Measurements from ENCODE around the gene MAPRE3. TPM values are rescaled to one million over a fixed set of nuclear protein-coding genes. Genes with fewer than 3 reads are reported as not detected.

MAPRE3 gene
- total RNA-seq, 4 donors from 2014 or later: 11.5 to 24.2 (median 12.3) TPM

GRCh38 chr2:27009716-27010115, 39.3 kb downstream of the MAPRE3 start:
- no peak for ATAC-seq (ENCODE audit: low FRiP score)
- no peak for DNase-seq (ENCODE audit: low spot score)
- TF ChIP-seq CTCF (IDR thresholded peaks at IDR 0.05): no peak

DNA sequence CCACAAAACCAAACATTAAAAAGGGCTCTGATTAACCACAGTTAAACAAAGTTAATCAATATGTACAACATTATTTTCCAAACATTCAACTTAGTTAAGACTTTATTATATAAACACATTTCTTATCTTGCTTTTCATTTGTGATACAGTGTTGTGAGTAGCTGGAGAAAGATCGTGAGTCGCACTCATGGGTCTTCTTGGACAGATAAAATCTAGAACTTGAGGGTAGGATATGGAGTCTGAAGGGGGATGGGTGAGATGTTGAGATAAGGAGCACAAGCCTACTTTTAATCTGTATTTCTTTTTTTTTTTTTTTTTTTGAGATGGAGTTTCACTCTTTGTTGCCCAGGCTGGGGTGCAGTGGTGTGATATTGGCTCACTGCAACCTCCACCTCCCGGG, 39.7 kb downstream of the MAPRE3 start:
- TF ChIP-seq CTCF (IDR thresholded peaks at IDR 0.05): no peak
- DNase-seq (ENCODE audit: low spot score) (no peak), ATAC-seq (ENCODE audit: low FRiP score) (no peak)

- ATAC-seq (ENCODE audit: low FRiP score) (no peak), DNase-seq (ENCODE audit: low spot score) (no peak)
- no peak for TF ChIP-seq CTCF (IDR thresholded peaks at IDR 0.05)
These were observed 43.3 kb downstream of the MAPRE3 start for GRCh38 chr2:27013738-27014137.

- TF ChIP-seq CTCF (IDR thresholded peaks at IDR 0.05): no peak
- ATAC-seq (ENCODE audit: low FRiP score) (no peak), DNase-seq (ENCODE audit: low spot score) (no peak)
These were observed 44.5 kb downstream of the MAPRE3 start for GRCh38 chr2:27014771-27015433.

- DNase-seq (ENCODE audit: low spot score): peak; percentile 40
- peak in 1 of 3 donors; percentile 48 for TF ChIP-seq CTCF (IDR thresholded peaks at IDR 0.05)
- no peak for ATAC-seq (ENCODE audit: low FRiP score)
These were observed 46.4 kb downstream of the MAPRE3 start for GRCh38 chr2:27016801-27017325.

GRCh38 chr2:27018142-27018541, 47.7 kb downstream of the MAPRE3 start:
- ATAC-seq (ENCODE audit: low FRiP score): no peak
- no peak for DNase-seq (ENCODE audit: low spot score)
- TF ChIP-seq CTCF (IDR thresholded peaks at IDR 0.05): no peak

DNA sequence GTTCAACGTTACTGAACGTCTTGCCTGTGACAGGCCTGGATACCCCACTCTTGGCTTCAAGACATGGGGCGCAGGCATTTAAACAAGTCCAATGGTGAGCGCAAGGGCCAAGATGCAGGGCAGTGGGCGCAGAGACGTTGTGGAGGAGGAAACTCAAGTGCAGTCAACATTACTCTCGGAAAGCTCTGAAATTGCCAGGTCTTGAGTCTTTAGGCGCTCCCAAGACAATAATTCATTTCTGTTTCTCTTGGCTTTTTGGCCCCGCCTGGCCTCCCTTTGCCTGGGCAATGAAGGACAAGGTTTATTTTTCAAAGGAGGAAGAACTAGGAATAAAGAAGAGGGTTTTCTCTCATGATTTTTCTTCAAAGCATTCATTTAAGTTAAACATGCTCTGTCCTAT, 49.0 kb downstream of the MAPRE3 start:
- DNase-seq (ENCODE audit: low spot score) (no peak), ATAC-seq (ENCODE audit: low FRiP score) (no peak)
- no peak for TF ChIP-seq CTCF (IDR thresholded peaks at IDR 0.05)

Measured in omental fat pad (tissue), 4 donors.